Measurements from ENCODE around the gene MTM1. TPM values are rescaled to one million over a fixed set of nuclear protein-coding genes. Genes with fewer than 3 reads are reported as not detected.

Gene MTM1
- total and polyA plus RNA-seq, 2 experiments from 2014 or later, result 3.2 to 8.7 TPM

DNA sequence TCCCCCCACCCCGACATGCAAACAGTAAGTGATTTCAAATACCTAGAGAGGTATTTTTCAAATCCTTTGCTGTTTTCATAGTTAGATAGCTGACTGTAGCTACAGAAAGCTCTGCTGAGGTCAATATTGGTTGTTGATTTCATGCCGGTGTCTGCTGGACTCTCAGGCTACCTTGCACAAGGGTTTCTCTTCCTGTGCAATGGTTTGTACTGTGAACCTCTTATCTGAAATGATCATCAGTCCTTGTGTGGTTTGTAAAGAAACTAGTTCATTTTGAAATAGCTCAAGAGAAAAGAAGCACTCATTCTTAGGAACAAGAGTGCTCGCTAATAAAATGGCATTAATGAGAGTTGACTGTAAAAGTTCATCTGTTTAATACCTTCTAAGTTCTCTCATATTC, 2.1 kb downstream of the MTM1 start:
- Histone ChIP-seq H2AFZ (no peak overlapping the region), H3K9me2 (ENCODE audit: insufficient read depth) (no peaks in the 10 kb centered on the region), H3K4me2 (no peak overlapping the region), H4K20me1 (replicated peaks; ENCODE audit: insufficient read depth) (no peaks in the 10 kb centered on the region), H3K27me3 (ENCODE audit: insufficient read depth) (peaks cover 11% of the 10 kb centered on the region), H3K4me3 (no peak overlapping the region), H3K4me1 (ENCODE audit: insufficient read depth) (peaks cover 45% of the 10 kb centered on the region), H3K27ac (ENCODE audit: low read depth) (no peak overlapping the region), H3F3A (replicated peaks; ENCODE audit: low read depth) (no peaks in the 10 kb centered on the region), H3K79me2 (replicated peaks; ENCODE audit: insufficient read depth) (peaks cover 17% of the 10 kb centered on the region), H3K36me3 (ENCODE audit: insufficient read depth) (no peaks in the 10 kb centered on the region)
- ATAC-seq, result no peak
- peaks cover 7% of the 10 kb centered on the region for H3K27me3 Mint-ChIP-seq (ENCODE audit: insufficient read depth, low read depth, poor library complexity)
- TF ChIP-seq EZH2 (IDR thresholded peaks at IDR 0.05; ENCODE audit: low read depth, unreplicated experiment) (no peak), POLR2AphosphoS5 (IDR thresholded peaks at IDR 0.05; ENCODE audit: low read depth) (no peak), ZNF331 (CRISPR knock-in tag; IDR thresholded peaks at IDR 0.05; ENCODE audit: low read depth) (no peak), CREB1 (CRISPR knock-in tag; IDR thresholded peaks at IDR 0.05; ENCODE audit: low read depth) (no peak), STAT1 (IDR thresholded peaks at IDR 0.05; ENCODE audit: unreplicated experiment) (no peak), ZNF114 (CRISPR knock-in tag; IDR thresholded peaks at IDR 0.05) (no peak), JUNB (IDR thresholded peaks at IDR 0.05; ENCODE audit: unreplicated experiment) (no peak), NANOG (IDR thresholded peaks at IDR 0.05; ENCODE audit: borderline replicate concordance) (no peak), EZH2phosphoT487 (IDR thresholded peaks at IDR 0.05; ENCODE audit: unreplicated experiment) (no peak)
- TF ChIP-seq, protein P1, sequence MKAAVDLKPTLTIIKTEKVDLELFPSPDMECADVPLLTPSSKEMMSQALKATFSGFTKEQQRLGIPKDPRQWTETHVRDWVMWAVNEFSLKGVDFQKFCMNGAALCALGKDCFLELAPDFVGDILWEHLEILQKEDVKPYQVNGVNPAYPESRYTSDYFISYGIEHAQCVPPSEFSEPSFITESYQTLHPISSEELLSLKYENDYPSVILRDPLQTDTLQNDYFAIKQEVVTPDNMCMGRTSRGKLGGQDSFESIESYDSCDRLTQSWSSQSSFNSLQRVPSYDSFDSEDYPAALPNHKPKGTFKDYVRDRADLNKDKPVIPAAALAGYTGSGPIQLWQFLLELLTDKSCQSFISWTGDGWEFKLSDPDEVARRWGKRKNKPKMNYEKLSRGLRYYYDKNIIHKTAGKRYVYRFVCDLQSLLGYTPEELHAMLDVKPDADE (IDR thresholded peaks at IDR 0.05), result no peak
- TF ChIP-seq, protein P2, sequence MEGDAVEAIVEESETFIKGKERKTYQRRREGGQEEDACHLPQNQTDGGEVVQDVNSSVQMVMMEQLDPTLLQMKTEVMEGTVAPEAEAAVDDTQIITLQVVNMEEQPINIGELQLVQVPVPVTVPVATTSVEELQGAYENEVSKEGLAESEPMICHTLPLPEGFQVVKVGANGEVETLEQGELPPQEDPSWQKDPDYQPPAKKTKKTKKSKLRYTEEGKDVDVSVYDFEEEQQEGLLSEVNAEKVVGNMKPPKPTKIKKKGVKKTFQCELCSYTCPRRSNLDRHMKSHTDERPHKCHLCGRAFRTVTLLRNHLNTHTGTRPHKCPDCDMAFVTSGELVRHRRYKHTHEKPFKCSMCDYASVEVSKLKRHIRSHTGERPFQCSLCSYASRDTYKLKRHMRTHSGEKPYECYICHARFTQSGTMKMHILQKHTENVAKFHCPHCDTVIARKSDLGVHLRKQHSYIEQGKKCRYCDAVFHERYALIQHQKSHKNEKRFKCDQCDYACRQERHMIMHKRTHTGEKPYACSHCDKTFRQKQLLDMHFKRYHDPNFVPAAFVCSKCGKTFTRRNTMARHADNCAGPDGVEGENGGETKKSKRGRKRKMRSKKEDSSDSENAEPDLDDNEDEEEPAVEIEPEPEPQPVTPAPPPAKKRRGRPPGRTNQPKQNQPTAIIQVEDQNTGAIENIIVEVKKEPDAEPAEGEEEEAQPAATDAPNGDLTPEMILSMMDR (conservative IDR thresholded peaks at IDR 0.05; ENCODE audit: low read depth in 2 of 2), result no peak
- TF ChIP-seq, protein P3, sequence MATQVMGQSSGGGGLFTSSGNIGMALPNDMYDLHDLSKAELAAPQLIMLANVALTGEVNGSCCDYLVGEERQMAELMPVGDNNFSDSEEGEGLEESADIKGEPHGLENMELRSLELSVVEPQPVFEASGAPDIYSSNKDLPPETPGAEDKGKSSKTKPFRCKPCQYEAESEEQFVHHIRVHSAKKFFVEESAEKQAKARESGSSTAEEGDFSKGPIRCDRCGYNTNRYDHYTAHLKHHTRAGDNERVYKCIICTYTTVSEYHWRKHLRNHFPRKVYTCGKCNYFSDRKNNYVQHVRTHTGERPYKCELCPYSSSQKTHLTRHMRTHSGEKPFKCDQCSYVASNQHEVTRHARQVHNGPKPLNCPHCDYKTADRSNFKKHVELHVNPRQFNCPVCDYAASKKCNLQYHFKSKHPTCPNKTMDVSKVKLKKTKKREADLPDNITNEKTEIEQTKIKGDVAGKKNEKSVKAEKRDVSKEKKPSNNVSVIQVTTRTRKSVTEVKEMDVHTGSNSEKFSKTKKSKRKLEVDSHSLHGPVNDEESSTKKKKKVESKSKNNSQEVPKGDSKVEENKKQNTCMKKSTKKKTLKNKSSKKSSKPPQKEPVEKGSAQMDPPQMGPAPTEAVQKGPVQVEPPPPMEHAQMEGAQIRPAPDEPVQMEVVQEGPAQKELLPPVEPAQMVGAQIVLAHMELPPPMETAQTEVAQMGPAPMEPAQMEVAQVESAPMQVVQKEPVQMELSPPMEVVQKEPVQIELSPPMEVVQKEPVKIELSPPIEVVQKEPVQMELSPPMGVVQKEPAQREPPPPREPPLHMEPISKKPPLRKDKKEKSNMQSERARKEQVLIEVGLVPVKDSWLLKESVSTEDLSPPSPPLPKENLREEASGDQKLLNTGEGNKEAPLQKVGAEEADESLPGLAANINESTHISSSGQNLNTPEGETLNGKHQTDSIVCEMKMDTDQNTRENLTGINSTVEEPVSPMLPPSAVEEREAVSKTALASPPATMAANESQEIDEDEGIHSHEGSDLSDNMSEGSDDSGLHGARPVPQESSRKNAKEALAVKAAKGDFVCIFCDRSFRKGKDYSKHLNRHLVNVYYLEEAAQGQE (IDR thresholded peaks at IDR 0.05; ENCODE audit: unreplicated experiment), result no peak
- TF ChIP-seq, protein P4, sequence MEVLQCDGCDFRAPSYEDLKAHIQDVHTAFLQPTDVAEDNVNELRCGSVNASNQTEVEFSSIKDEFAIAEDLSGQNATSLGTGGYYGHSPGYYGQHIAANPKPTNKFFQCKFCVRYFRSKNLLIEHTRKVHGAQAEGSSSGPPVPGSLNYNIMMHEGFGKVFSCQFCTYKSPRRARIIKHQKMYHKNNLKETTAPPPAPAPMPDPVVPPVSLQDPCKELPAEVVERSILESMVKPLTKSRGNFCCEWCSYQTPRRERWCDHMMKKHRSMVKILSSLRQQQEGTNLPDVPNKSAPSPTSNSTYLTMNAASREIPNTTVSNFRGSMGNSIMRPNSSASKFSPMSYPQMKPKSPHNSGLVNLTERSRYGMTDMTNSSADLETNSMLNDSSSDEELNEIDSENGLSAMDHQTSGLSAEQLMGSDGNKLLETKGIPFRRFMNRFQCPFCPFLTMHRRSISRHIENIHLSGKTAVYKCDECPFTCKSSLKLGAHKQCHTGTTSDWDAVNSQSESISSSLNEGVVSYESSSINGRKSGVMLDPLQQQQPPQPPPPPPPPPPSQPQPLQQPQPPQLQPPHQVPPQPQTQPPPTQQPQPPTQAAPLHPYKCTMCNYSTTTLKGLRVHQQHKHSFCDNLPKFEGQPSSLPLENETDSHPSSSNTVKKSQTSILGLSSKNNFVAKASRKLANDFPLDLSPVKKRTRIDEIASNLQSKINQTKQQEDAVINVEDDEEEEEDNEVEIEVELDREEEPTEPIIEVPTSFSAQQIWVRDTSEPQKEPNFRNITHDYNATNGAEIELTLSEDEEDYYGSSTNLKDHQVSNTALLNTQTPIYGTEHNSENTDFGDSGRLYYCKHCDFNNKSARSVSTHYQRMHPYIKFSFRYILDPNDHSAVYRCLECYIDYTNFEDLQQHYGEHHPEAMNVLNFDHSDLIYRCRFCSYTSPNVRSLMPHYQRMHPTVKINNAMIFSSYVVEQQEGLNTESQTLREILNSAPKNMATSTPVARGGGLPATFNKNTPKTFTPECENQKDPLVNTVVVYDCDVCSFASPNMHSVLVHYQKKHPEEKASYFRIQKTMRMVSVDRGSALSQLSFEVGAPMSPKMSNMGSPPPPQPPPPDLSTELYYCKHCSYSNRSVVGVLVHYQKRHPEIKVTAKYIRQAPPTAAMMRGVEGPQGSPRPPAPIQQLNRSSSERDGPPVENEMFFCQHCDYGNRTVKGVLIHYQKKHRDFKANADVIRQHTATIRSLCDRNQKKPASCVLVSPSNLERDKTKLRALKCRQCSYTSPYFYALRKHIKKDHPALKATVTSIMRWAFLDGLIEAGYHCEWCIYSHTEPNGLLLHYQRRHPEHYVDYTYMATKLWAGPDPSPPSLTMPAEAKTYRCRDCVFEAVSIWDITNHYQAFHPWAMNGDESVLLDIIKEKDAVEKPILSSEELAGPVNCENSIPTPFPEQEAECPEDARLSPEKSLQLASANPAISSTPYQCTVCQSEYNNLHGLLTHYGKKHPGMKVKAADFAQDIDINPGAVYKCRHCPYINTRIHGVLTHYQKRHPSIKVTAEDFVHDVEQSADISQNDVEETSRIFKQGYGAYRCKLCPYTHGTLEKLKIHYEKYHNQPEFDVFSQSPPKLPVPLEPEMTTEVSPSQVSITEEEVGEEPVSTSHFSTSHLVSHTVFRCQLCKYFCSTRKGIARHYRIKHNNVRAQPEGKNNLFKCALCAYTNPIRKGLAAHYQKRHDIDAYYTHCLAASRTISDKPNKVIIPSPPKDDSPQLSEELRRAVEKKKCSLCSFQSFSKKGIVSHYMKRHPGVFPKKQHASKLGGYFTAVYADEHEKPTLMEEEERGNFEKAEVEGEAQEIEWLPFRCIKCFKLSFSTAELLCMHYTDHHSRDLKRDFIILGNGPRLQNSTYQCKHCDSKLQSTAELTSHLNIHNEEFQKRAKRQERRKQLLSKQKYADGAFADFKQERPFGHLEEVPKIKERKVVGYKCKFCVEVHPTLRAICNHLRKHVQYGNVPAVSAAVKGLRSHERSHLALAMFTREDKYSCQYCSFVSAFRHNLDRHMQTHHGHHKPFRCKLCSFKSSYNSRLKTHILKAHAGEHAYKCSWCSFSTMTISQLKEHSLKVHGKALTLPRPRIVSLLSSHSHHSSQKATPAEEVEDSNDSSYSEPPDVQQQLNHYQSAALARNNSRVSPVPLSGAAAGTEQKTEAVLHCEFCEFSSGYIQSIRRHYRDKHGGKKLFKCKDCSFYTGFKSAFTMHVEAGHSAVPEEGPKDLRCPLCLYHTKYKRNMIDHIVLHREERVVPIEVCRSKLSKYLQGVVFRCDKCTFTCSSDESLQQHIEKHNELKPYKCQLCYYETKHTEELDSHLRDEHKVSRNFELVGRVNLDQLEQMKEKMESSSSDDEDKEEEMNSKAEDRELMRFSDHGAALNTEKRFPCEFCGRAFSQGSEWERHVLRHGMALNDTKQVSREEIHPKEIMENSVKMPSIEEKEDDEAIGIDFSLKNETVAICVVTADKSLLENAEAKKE (CRISPR knock-in tag; IDR thresholded peaks at IDR 0.05), result no peak
- no peak overlapping the region for H3K4me3 Mint-ChIP-seq
- DNase-seq (ENCODE audit: low spot score), result no peak
- H3K9me3 Mint-ChIP-seq, result no peaks in the 10 kb centered on the region
- no peaks in the 10 kb centered on the region for H3K36me3 Mint-ChIP-seq (ENCODE audit: low read depth)
- H3K27ac Mint-ChIP-seq, result no peak overlapping the region
- H3K4me1 Mint-ChIP-seq, result peaks cover 73% of the 10 kb centered on the region
